CD4-positive, alpha-beta T cell treated with Interleukin-10 for 1 hour (primary cell): Measurements from ENCODE around the gene CCDC102B.
"Not testable (repeated sequence)": the region's sequence is repeated elsewhere in the genome, so short reads cannot be mapped to it uniquely, and the experiment has no call there.

ENCODE experiments used
- DNase-seq: peaks from one replicate; pipeline ENCODE4 v3.0.0-alpha.2; 2020

Gene CCDC102B

DNA sequence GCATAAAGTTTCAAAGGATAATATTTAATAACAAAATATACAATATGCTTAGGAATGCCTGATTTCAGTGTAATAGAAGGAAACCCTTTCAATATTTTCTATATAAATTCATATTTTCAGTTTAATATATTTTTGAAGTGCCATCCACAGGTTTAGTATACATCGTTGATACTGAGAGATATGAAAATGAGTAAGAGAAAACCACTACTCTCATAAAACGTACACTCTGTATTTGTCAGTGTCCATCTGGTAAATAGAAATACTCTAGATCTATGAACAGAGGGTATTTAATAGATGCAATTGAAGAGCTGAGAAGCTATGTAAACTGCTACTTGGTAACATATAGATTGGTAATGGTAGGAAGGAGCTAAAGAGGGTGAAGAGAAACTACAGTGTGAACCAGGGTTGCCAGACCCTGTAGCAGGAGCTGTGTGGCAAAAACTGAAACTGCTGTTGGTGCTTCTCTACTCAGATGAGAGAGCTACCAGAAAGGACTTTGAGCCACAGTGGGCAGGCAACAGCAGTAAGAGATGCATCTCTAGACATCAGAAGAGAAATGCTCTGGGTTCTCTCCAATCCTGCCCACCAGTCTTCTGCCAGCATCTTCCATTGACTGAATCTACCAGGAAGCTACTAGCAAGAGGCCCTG is 187.4 kb downstream of the CCDC102B start:
- DNase-seq: no peak

DNA sequence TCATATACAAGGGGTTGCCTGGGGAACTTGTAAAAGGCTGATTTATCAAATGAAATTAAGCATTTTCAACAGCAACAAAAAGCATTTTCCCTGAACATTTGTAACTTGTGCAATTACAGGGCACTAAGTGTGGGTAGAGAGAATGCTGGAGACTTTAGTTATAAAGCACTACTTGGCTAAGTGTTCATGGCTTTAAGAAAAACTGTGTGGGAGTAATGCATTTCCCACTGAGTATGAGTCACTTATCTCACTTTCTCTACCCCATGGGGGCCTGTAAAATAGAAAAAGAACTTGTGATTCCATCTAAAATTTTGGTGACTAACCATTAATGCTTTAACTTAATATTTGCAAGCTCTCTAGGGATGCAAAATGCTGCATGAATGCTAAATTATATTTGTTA is 193.4 kb downstream of the CCDC102B start:
- DNase-seq: no peak

DNA sequence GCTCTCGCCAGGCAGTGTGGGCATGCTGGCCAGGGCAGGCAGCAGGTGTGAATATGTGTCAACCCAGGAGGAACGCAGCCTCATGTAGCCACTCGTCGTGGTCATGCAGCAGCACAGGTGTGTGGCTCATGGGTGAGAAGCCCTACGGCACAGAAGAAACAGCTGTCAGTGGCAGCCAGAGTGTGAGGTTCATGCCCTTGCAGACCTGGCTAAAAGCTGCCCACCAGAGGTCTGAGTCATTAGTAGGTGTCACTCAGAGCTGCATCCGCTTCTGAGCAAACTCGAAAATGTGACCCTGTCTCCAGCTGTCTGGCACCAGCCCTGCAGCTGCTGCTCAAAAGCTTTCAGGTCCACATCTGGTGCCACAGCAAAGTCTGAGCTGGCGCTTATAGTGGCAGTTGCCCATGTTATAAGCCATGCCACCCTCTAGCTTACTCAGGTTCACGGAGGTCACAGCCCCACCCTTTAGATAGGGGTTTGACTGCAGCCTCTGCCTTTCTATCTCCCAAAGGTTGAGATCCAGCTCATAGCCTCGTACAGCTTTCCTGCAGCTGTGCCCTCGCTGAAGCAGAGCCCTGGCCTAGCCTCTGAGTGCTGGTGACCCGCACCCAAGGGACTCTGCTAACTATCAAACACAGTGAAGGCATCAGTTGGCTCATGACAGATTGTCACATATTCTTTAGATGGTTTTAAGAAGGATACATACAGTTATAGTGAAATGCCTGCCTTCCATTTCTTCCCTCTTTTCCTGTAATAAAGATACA is 195.0 kb downstream of the CCDC102B start:
- no peak for DNase-seq

DNA sequence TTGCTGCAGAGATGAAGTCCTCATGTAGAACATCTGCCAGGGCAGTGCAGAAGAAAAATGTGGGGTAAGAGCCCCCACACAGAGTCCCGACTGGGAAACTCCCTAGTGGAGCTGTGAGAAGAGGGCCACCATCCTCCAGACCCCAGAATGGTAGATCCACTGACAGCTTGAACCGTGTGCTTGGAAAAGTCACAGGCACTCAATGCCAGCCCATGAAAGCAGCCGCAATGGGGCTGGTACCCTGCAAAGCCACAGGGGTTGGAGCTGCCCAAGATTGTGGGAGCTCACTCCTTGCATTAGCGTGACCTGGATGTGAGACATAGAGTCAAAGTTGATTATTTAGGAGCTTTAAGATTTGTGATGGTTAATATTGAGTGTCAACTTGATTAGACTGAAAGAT is 197.8 kb downstream of the CCDC102B start:
- no peak for DNase-seq

DNA sequence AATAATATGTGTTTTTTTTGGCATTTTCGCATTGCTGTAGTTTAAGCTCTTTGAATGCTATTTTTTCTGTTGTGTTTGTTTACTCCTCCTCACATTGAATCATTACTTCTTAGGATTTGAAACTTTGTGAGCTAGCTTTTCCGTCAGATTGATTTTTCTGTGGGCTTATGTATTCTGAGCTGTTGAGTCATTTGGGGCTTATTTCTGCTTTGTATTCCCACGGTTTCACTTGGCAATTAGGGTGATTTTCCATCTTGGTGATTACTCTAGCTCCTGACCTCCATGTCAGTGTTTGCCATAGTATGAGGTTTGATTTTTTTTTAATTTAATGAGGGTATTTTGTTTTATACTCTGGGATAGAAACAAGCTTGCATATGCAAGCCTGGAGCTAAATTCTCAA is 200.0 kb downstream of the CCDC102B start:
- no peak for DNase-seq

DNA sequence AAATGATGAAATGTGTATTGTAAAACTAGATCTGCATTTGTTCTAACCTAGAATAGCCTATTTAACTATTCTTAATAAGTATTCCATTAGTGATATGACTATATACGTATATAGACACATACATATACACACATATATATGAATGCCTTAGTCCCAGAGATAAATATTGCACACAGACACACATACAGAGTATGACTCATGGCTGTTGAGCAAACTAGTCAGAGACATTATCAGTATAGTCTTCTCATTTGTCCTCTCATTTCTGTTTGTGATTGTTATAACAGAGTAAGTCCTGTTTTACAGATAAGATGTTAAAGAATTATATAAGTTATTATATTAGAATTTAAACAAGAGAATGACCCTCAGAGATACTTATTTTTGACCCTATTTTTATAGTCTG is 202.5 kb downstream of the CCDC102B start:
- no peak for DNase-seq

DNA sequence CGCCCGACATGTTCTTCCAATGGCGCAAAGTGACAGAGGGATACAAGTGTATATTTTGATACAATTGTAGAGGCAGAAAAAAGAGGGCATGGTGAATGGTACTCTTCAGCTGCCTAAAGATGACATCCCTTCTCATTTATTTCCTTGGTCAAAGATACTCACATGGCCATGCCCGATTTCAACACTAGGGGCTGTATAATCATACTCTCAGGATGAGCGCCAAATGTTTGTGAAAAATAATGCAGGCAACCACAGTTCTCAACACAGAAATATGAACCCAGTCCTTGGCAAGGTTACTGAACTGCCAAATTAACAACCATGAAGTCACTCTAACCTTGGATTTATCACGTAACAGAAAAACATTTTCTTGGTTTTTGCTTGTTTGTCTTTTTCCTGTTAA is 204.4 kb downstream of the CCDC102B start:
- no peak for DNase-seq

DNA sequence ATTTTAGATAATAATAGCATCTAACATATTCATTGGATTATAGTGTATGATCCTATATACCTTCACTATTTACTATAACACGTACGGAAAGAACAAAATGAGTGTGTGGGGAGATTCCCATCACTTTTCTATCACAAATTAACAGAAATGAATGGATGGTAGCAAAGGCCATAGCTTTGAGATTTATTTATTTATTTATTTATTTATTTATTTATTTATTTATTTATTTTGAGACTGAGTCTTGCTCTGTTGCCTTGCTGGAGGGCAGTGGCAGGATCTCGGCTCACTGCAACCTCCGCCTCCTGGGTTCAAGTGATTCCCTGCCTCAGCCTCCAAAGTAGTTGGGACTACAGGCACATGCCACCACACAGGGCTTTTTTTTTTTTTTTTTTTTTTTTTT is 208.3 kb downstream of the CCDC102B start:
- not testable (repeated sequence) for DNase-seq

DNA sequence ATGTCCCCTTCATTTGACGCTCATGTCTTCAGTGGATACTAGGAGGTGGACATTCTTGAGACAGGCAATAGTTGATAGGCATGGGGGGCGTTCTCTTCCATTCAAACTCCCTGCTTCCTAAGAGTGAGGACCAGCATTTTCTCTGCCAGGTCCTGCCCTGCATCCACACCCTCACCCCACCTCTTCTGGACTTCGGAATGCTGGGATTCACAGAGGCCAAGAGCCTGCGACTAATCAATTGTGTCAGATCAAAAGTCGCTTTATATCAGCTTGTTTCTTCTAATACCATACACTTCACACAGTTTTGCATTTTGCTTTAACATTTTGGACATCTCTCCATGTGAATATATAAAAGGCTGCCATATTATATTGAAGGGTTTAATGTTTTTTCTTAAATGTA is 210.7 kb downstream of the CCDC102B start:
- DNase-seq: no peak

DNA sequence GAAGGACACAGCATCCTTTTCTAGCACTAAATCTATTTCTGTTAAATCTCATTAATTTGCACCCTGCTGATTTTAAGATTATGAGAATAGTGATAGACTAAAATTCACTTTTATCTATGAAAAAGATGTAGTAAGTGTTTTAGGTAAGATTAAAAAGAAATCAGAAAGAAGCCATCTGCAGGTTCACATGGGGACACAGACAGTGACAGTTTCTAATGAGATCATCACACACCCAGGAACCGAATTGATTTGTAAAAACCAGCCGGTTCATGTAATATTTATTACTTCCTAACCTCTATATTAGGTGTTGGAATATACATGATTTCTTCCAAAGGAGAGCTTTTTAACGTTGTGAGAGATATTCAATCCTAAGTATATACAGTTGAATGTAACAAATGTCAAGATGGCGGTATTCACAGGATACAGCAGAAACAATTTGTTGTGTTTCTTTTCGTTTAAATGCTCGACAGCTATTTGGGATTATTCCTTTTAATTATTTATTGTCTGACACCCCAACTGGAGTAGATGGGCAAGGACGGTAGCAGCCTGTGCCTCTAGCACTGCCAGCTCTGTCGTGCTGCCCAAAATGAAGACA is 223.4 kb downstream of the CCDC102B start:
- no peak for DNase-seq

DNA sequence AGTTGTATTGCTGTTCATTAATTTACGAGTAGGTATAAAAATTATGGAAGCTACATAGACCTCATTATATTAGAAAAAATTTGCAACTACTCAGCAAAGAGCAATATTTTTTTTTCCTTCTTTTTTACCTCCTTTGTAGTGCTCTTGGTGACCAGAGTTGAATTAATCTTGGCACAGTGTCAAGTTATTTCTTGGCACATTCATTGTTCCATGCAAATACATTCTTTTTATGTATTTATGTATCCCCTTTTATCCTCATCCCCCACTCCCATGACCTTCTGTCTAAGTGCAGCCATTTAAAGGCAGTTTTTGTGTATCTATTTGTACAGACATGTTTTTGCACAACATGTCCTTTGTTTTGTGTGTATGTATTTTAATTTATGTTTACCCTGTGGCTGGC is 224.5 kb downstream of the CCDC102B start:
- DNase-seq: no peak

DNA sequence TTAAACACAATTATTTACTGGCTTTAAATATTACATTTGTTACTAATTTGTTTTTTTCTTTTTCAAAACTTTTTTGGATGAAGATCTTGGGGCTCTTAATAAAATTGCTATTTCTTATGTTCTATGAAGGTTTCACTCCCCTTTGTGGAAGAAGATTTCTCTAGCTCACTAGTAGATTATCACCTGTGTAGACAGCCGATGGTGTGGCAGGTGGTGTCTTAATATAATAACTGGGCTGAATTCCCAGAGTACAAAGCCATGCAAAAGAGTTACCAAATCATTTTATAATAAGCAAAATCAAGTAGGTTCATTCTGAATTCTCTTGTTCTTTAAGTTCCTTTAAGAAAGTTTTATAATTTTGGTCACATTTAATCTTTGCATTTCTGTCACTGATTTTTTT is 233.7 kb downstream of the CCDC102B start:
- DNase-seq: no peak

DNA sequence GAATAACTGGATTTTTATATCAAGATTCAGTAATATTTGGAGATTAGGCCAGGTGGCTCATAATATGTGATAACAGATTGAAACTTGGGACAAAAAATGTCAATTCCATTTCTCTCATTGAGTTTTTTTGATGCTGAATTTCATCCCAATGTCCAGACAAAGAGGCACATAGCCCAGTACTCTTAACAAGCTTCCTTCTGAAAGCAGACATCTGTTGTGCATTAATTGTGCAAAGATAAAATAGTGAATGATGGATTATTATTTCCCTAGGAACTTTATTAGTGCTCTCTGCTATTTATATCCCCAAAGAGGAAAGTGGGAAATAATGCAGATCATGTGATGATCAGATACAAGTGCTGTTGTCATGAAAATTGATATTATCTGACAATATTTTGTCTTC is 234.1 kb downstream of the CCDC102B start:
- DNase-seq: no peak

DNA sequence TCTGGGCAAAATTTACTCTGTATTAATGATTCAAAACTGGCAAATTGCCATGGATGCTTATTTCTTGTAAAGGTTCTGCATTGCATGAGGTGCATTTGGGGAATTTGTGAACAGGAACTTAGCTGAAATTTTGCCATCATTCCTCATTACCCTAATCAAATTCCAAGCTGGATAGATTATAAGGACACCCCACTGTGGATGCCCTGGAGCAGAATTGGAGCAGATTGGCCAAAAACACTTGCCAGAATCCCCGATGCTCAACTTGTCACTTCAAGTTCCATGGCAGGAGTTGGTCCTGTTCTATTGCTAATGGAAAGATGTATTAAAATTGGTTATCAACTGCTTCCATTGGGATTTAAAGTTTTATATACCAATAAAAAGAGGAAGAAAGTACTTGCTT is 237.9 kb downstream of the CCDC102B start:
- no peak for DNase-seq

DNA sequence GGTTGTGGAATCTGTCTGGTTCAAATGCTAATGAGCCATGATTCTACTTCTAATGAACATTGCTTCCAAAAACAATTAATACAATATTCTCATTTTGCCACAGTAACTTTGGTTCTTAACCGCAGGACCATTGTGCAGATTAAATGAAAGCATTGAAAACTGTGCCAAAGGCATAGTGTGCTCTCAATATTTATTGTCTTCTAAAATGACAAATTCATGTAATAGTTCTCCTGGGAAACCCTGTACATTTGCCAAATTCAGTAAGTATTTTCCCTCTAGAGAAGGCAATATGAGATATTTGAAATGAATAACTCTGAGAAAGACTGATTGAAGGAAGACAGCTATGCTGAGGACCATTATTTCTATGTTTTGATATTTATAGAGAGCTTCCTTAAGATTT is 246.3 kb downstream of the CCDC102B start:
- DNase-seq: no peak

DNA sequence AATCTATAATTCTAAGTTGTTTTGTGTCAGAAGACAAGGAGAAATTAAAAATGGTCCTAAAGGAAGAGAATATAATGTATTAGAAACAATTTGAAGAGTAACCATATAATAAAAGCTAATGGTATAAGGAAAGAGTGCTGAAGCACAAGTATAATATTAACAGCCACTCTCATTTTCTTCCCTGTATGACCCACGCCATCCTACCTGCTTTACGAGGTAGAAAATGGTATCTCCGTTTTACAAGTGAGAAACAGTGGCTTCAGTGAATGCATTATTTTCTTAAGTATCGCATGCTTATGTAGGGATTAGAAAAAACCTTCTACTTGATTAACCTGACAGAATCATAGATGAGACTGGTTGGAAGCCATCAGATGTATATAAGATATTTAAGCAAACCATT is 266.2 kb downstream of the CCDC102B start:
- no peak for DNase-seq

DNA sequence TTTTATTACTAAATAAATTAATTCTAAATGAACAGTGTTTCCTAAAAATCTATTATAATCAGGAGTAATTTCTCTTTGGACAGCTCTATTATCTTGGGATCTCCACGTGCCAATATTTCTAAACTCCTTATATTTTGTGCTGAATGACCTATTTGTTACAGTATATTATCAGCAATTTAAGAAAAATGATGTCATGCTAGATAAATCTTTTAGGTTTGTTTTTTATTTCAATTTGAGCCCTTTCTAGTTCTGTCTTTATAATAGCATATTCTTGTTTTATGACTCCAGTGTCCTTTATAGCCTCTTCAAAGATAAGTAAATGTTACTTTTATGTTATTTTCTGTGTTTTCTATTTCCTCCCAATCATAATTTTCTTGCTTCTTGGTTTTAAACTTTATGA is 269.2 kb downstream of the CCDC102B start:
- no peak for DNase-seq

DNA sequence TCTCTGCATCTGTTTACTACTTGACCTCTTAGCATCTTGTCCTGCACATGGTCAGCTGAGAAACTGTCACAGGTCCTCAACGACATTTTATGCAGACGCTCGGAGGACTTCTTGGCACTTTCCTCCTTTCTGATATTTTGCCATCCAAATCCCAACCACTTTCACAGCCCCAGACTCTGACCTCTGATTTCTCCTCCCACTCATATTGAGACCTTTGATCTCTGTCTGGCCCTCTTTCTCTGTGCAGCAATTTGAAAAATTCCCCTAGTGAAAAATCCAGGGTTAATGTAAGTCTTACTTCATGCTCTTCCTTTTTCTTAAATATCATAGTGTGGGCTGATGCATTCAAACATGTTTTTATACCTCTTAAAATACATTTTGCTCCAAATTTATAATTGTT is 273.8 kb downstream of the CCDC102B start:
- no peak for DNase-seq

DNA sequence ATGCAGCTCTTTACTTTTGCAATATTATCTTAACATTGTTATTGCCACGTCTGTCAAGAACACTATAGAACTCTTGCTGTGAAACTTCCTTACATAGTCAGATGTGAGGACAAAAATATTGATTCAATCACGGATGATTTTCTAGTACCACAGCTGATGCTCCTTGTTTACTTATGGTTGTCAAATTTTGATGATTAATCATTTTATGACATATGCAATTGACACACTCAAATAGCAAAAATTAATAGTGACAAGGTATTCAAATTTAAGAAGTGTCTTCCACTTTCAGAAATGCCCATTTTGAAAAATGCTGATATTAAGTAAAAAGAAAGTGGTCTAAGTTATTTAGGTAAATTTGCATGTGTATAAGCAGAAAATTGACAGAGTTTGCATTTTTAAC is 284.0 kb downstream of the CCDC102B start:
- no peak for DNase-seq

DNA sequence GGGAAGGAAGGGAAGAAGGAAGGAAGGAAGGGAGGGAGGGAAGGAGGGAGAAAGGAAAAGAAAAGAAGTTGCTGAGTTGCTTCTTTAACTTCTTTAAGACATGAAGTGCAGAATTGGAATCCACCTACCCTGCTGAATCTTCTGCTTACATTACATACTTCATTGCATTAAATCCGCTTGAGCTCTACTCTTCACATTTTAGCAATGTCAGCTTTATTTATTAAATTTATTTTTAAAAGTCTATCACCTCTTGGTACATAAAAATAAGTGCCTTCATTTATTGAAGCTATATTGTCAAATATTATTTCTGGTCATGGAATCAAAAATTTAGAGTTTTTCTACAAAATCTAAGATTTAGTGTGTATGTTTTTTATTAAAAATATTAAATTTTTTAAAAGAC is 284.6 kb downstream of the CCDC102B start:
- DNase-seq: no peak

DNA sequence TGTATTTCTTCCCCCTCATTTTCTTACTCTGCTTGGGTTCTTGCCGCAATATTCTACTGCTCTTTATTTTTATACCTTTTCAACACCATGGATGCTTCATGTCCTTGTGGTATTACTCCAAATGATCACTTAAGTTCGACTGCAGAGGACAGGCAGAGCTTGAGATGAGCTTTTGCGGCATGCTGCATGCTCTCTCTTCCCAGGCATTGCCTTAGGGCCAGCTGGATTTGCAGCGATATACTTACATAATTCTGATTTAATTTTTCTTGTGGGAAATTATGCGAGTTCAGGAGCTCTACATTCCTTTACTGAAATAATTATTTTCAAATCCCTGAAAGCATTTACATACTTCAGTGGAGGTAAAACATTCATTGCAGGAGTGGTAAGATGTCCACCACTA is 288.1 kb downstream of the CCDC102B start:
- DNase-seq: no peak

DNA sequence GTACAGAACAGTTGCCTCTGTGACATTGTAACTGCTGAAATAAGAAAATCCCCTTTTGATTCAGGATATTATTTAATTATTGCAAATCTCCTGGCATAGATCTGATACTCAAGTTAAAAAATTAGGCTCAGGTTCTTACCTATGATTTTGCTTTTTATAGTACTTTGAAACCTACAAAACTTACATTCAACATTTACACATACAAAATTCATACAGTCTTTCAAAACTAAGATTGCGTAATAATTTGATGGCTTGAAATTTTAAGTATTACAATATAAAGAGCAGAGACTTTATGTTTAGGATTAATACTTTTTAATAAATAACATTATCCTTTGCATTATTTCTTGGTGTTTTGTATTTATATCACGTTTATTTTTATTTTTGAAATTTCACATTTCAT is 291.1 kb downstream of the CCDC102B start:
- DNase-seq: no peak

DNA sequence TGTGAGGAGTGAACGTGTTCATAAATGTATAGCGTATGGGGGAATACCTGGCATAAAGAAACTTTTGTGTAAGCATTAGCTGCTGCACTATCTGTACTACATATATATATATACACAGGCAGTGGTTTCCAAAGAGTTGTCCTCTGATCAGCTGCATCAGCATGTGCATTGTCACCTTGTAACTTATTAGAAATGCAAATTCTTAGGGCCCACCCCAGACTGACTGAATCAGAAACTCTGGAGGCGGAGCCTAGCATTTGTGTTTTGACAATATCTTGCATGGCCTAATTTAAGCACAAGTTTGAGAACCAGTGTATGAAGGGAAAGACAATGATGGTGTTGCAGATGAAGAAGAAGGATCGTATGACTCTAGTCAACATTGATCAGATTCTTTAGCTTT is 299.5 kb downstream of the CCDC102B start:
- no peak for DNase-seq

DNA sequence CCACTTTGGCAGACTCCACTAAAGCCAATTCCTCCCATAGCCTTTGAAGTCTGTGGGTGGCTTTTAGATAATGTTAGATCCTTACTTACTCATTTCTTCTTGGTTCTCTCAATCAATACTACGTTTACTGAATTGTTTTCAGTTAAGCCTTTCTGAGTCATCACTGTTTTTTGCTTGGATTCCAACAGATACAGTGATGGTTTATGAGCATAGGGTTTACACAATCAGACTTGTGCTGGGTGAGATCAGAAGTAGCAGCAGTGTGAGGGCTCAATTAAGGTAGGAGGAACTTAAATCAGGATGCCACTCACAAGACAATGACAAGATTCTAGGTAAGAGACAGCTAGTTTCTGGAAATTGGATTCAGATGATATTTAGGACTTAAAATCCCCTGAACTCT is 305.1 kb downstream of the CCDC102B start:
- DNase-seq: no peak
